AG08395 (cell line): ENCODE results near the gene DCHS1.
"Not testable (repeated sequence)": the region's sequence is repeated elsewhere in the genome, so short reads cannot be mapped to it uniquely, and the experiment has no call there.

ENCODE experiments used
- DNase-seq: peaks from one replicate; pipeline ENCODE4 v3.0.0; 2012; ENCODE audit warnings: mixed read lengths, low spot score

Gene DCHS1

GRCh38 chr11:6655790-6656583 lies at the start of gene DCHS1:
Gene DCHS1 (minus strand): TSS chr11:6655809. CDS start chr11:6641613, 14,196 bp downstream.
- peak; percentile 24 for DNase-seq

- DNase-seq = peak; percentile 84
Measured at GRCh38 chr11:6703247-6704063, 47.8 kb upstream of the DCHS1 start.

GRCh38 chr11:6701955-6702354 lies 46.3 kb upstream of the DCHS1 start:
- DNase-seq = not testable (repeated sequence)

- peak; percentile 59 for DNase-seq
Measured at GRCh38 chr11:6695377-6695776, 39.8 kb upstream of the DCHS1 start.

- no peak for DNase-seq
Measured at GRCh38 chr11:6694229-6694535, 38.6 kb upstream of the DCHS1 start.

GRCh38 chr11:6693342-6694228 lies 38.0 kb upstream of the DCHS1 start:
- DNase-seq = no peak

GRCh38 chr11:6692128-6692527 lies 36.5 kb upstream of the DCHS1 start:
- DNase-seq = no peak

- not testable (repeated sequence) for DNase-seq
Measured at GRCh38 chr11:6690431-6691132, 35.0 kb upstream of the DCHS1 start.

GRCh38 chr11:6687876-6688275 lies 32.3 kb upstream of the DCHS1 start:
- no peak for DNase-seq

- no peak for DNase-seq
Measured at GRCh38 chr11:6686006-6686405, 30.4 kb upstream of the DCHS1 start.

- DNase-seq = not testable (repeated sequence)
Measured at GRCh38 chr11:6684068-6684467, 28.5 kb upstream of the DCHS1 start.

GRCh38 chr11:6682936-6683861 lies 27.6 kb upstream of the DCHS1 start, which contains the start of gene MRPL17:
Gene MRPL17 (minus strand): TSS chr11:6683340. CDS start chr11:6683296, 44 bp downstream.
- DNase-seq = peak; percentile 100

GRCh38 chr11:6682591-6682935 lies 27.0 kb upstream of the DCHS1 start:
- DNase-seq = no peak

- peak; percentile 15 for DNase-seq
Measured at GRCh38 chr11:6681949-6682348, 26.3 kb upstream of the DCHS1 start.

GRCh38 chr11:6681505-6681904 lies 25.9 kb upstream of the DCHS1 start:
- no peak for DNase-seq

- DNase-seq = no peak
Measured at GRCh38 chr11:6677018-6677417, 21.4 kb upstream of the DCHS1 start.

GRCh38 chr11:6674862-6675261 lies 19.3 kb upstream of the DCHS1 start:
- no peak for DNase-seq

GRCh38 chr11:6674219-6674597 lies 18.6 kb upstream of the DCHS1 start:
- DNase-seq = no peak

- no peak for DNase-seq
Measured at GRCh38 chr11:6673523-6674218, 18.1 kb upstream of the DCHS1 start.

- no peak for DNase-seq
Measured at GRCh38 chr11:6671991-6672390, 16.4 kb upstream of the DCHS1 start.
